ENCODE measurements around the gene IFT25.

IFT25 gene

GRCh38 chr1:53951697-53952096 lies 6.2 kb upstream of the IFT25 start:
- FAIRE-seq: no peak

DNA sequence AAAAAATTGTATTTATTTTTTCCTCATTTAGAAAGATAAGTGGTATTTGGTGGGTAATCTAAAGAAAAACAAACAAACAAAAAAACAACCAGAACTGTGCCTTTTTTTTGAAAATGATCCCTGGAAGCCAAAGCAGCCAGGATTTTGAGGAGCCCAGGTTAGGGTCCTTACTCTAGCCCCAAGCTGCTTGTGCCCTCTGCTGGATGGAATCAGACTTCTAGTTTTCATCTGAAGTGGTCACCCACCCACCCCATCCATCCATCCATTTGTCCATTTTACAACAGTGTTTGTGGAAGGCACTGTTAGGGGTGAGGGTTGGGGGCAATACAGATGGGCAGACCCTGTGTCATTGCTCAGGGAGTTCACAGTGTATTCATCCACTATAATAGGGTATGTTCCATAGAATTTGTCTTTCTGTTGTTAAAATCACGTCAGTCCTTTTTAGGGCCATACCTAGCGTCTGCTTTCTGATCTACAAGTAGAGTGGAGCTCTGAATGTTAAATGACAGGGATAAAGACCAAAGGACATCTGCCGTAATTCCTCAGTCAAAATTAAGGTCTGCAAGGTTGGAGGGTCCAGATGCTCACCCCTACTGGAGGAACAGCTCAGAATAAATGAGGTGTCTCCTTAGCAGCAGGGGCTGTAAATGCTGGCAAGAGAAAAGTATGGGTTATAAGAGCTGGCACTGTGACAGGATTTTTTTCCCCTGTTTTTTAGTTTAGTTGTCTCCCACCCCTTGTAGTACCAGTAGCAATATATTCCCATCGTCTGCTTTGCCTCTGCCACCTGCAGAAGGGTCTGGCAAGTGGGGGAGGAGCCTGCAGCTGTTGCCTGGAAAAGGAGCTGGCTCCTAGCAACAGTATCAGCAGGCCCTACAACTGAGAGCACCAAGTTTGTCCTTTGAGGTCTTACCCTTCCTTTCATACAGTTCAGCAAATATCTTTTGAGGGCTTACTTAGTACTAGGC lies 3.8 kb upstream of the IFT25 start:
- FAIRE-seq (peak; percentile 72), DNase-seq (ENCODE audit: insufficient read length) (no peak)
- TF ChIP-seq TAF1 (IDR thresholded peaks at IDR 0.05; ENCODE audit: borderline replicate concordance, low read depth, low read length): no peak

More at GRCh38 chr1:53951697-53952096, 6.2 kb upstream of the IFT25 start:
- DNase-seq (ENCODE audit: insufficient read length): no peak
- TF ChIP-seq TAF1 (IDR thresholded peaks at IDR 0.05; ENCODE audit: borderline replicate concordance, low read depth, low read length) (no peak), POLR2AphosphoS5 (IDR thresholded peaks at IDR 0.05; ENCODE audit: low read depth, low read length) (no peak), POLR2A (IDR thresholded peaks at IDR 0.05; ENCODE audit: low read depth, low read length) (no peak)

DNA sequence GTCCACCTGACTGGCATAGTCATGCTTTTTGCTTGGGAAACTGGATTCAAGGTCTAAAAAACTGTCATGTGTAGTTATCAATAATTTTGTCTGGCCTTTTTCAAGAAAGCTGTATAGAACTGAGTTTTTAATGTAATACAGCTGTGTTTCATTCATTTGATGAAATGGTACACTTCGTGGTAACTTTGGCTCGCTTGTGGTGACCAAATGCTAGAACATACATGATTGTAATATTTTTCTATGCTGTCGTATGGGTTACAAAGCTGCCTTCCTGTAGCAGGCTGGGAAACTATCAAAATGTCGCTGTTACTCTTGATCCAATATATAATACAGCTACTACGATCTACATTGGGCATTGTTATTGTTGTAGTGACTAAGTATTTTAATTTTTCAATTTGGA lies 2.8 kb upstream of the IFT25 start:
- no peak for DNase-seq (ENCODE audit: insufficient read length)
- no peak for FAIRE-seq
- TF ChIP-seq TAF1 (IDR thresholded peaks at IDR 0.05; ENCODE audit: borderline replicate concordance, low read depth, low read length) (no peak), POLR2AphosphoS5 (IDR thresholded peaks at IDR 0.05; ENCODE audit: low read depth, low read length) (no peak), POLR2A (IDR thresholded peaks at IDR 0.05; ENCODE audit: low read depth, low read length) (no peak)

DNA sequence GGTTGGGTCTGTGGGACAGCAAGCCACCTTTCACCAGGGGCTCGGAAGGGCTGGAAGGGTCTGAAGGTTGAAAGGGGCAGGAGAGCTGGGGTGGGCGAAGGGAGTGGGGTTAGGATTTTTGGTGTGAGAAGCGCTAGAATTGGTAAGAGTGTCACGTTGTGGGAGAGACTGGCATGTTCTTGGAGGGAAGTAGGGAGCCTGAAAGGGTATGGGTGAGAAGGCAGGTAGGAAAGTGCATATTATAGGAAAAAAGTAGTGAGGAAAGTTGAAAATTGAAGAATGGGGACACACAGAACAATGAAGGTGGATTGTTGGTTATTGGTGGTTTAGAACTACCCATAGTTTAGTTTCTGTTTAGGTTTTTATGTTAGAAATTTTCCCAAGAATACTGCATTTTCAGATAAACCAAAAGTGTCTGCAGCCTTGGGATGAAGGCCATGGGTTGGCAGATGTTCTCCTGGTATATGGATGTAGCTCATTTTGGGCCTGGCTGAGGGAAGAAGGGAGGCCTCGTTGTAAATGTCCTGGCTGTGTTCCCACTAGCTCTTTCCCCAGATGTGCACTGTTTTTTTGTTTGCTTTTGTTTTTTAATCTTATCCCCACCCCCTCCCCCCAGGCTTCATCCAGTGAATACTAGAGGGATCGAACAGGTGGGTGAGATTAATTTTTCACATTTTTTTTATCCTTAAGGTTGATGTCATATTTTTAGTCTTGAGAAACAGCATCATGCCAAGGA lies 1.8 kb upstream of the IFT25 start:
- TF ChIP-seq TAF1 (IDR thresholded peaks at IDR 0.05; ENCODE audit: borderline replicate concordance, low read depth, low read length) (no peak), POLR2AphosphoS5 (IDR thresholded peaks at IDR 0.05; ENCODE audit: low read depth, low read length) (no peak), POLR2A (IDR thresholded peaks at IDR 0.05; ENCODE audit: low read depth, low read length) (no peak)
- FAIRE-seq (no peak), DNase-seq (ENCODE audit: insufficient read length) (no peak)

- TF ChIP-seq POLR2AphosphoS5 (IDR thresholded peaks at IDR 0.05; ENCODE audit: low read depth, low read length) (no peak), POLR2A (IDR thresholded peaks at IDR 0.05; ENCODE audit: low read depth, low read length) (peak; percentile 29; the same call in 1 of the 2 replicates), TAF1 (IDR thresholded peaks at IDR 0.05; ENCODE audit: borderline replicate concordance, low read depth, low read length) (no peak)
- FAIRE-seq (peak; percentile 94), DNase-seq (ENCODE audit: insufficient read length) (peak; percentile 89)
Measured at GRCh38 chr1:53946252-53947171, 1.0 kb upstream of the IFT25 start, which contains the start of gene LRRC42. Gene LRRC42 (plus strand): TSS chr1:53946350. CDS start chr1:53952000, 5,650 bp downstream.

- TF ChIP-seq POLR2AphosphoS5 (IDR thresholded peaks at IDR 0.05; ENCODE audit: low read depth, low read length) (no peak), TAF1 (IDR thresholded peaks at IDR 0.05; ENCODE audit: borderline replicate concordance, low read depth, low read length) (no peak), POLR2A (IDR thresholded peaks at IDR 0.05; ENCODE audit: low read depth, low read length) (no peak)
- DNase-seq (ENCODE audit: insufficient read length) (no peak), FAIRE-seq (no peak)
Measured at GRCh38 chr1:53945183-53945432, 391 bp downstream of the IFT25 start.

- DNase-seq (ENCODE audit: insufficient read length) (no peak), FAIRE-seq (peak; percentile 53)
- TF ChIP-seq TAF1 (IDR thresholded peaks at IDR 0.05; ENCODE audit: borderline replicate concordance, low read depth, low read length) (no peak), POLR2A (IDR thresholded peaks at IDR 0.05; ENCODE audit: low read depth, low read length) (no peak), POLR2AphosphoS5 (IDR thresholded peaks at IDR 0.05; ENCODE audit: low read depth, low read length) (no peak)
Measured at GRCh38 chr1:53944469-53945182, 873 bp downstream of the IFT25 start.

GRCh38 chr1:53943490-53944043 lies 1.9 kb downstream of the IFT25 start:
- DNase-seq (ENCODE audit: insufficient read length) (no peak), FAIRE-seq (no peak)
- TF ChIP-seq POLR2AphosphoS5 (IDR thresholded peaks at IDR 0.05; ENCODE audit: low read depth, low read length) (no peak), TAF1 (IDR thresholded peaks at IDR 0.05; ENCODE audit: borderline replicate concordance, low read depth, low read length) (no peak), POLR2A (IDR thresholded peaks at IDR 0.05; ENCODE audit: low read depth, low read length) (no peak)

DNA sequence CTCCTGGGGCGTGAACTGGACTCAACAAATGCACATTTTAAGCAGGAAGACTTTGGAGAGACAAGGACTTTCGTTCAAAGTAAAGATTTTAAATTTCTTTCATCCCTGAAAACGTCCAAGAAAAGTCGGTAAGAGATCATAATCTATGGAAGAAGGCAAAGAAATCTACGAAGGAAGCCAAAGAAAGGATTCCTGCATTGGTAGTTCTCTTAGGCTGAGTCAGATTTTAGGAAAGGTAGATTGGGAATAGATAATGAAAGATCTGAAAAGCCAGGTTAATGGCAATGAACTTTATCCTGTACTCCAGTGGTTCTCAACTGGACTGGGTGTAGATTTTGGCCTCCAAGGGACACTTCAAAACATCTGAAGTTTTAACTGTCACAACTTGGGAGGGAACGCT lies 2.4 kb downstream of the IFT25 start:
- TF ChIP-seq POLR2AphosphoS5 (IDR thresholded peaks at IDR 0.05; ENCODE audit: low read depth, low read length) (no peak), POLR2A (IDR thresholded peaks at IDR 0.05; ENCODE audit: low read depth, low read length) (no peak), TAF1 (IDR thresholded peaks at IDR 0.05; ENCODE audit: borderline replicate concordance, low read depth, low read length) (no peak)
- no peak for DNase-seq (ENCODE audit: insufficient read length)
- FAIRE-seq: no peak

All from GM12892 (cell line).